K562 (cell line): ENCODE results near the gene ERBB4.

ENCODE experiments used
- STAT5B ChIP-seq: fragments of 250-450 bp; sonication (Bioruptor Pico); IDR thresholded peaks from 2 replicates; pipeline ENCODE4 v1.8.0; 2021; ENCODE audit warnings: mild to moderate bottlenecking, inconsistent platforms
- ZNF212 ChIP-seq: fragments of 450-650 bp; formaldehyde crosslinking; IDR thresholded peaks from 2 replicates; pipeline ENCODE4 v1.4.0; 2020; ENCODE audit warnings: mild to moderate bottlenecking
- ZNF699 ChIP-seq: fragments of 250-450 bp; sonication (Bioruptor Pico); IDR thresholded peaks from 2 replicates; pipeline ENCODE4 v1.8.0; 2021; ENCODE audit warnings: mild to moderate bottlenecking, moderate library complexity; ENCODE audit not compliant: insufficient replicate concordance

DNA sequence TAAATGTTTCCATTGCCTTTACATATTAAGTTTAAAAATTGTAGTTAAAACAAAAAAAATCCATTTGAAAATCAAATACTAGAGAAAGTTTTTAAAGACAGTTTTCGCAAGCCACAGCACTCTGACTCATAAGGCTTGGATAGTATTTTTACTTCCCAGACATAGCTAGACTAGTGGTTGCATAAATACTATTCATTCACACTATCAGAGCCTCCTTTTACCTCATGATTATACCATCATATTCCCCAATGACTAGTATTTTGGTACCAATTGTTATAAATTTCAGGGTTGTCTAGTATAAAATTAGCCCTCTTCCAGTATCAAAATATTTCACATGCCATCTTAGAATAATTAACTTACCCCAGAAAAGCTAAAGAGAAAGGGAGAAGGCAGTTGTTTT, 393.5 kb downstream of the ERBB4 start:
- TF ChIP-seq STAT5B (CRISPR knock-in tag) (no peak), ZNF212 (CRISPR knock-in tag) (no peak), ZNF699 (no peak)
